Esophagus squamous epithelium (tissue), 5 donors: ENCODE data around the gene CARMIL3. TPM values are rescaled to one million over a fixed set of nuclear protein-coding genes. Genes with fewer than 3 reads are reported as not detected.

Experiments
- DNase-seq: peaks from one replicate; lab custom pipeline; 2025; lab: John Stamatoyannopoulos, UW
- H3K27ac ChIP-seq, 4 donors: fragments of 200-600 bp; sonication (generic); one replicate each; pipeline ENCODE4 v1.5.1; 2016 to 2019; ENCODE audit warnings: mild to moderate bottlenecking in 1 of 4
- H3K27me3 ChIP-seq, 4 donors: fragments of 200-600 bp; sonication (generic); 1 replicate in 3 of 4; 2 replicates in 1 of 4; pipeline versions ENCODE4 v1.5.1 to v1.6.0; 2017 to 2021; ENCODE audit warnings: antibody characterized with exemption in 1 of 4
- H3K36me3 ChIP-seq, 3 donors: fragments of 200-600 bp; sonication (generic); one replicate each; pipeline ENCODE4 v1.5.1; 2016 to 2019
- H3K4me1 ChIP-seq, 3 donors: fragments of 200-600 bp; sonication (generic); one replicate each; pipeline ENCODE4 v1.5.1; 2017 to 2019
- H3K4me3 ChIP-seq, 4 donors: fragments of 200-600 bp; sonication (generic); 1 replicate in 3 of 4; 2 replicates in 1 of 4; pipeline ENCODE4 v1.5.1; 2016 to 2019; ENCODE audit warnings: mild to moderate bottlenecking in 2 of 4, moderate library complexity in 1 of 4
- H3K9me3 ChIP-seq, 3 donors: fragments of 200-600 bp; sonication (generic); one replicate each; pipeline ENCODE4 v1.5.1; 2016 to 2019
- POLR2A ChIP-seq, 4 donors: fragments of 450-650 bp; IDR thresholded peaks; one replicate each; pipeline ENCODE4 v1.6.1; 2017; ENCODE audit warnings: antibody characterized with exemption in 4 of 4, mild to moderate bottlenecking in 4 of 4, moderate library complexity in 3 of 4
- WGBS, 2 donors: methylation state at CpG; one replicate each; pipeline ENCODE4 v1.1.5; 2018; 5-methylcytosine and 5-hydroxymethylcytosine counted together
- intact Hi-C: fragments of 100-400 bp; cut with DNase I; formaldehyde crosslinking; loops from one replicate; pipeline ENCODE4 v1.15.0; 2022
- total RNA-seq, 4 donors: library from RNA; depleted of rRNA; stranded (reverse); fragments of >200 nt; gene quantifications; one replicate each; pipeline ENCODE4 v1.1.0, GENCODE V29; 2016
- TF ChIP-seq, protein P1 (sequence below), 6 experiments: fragments of 450-650 bp in 4 of 6; fragments of 200-600 bp in 2 of 6; sonication (generic) in 2 of 6; IDR thresholded peaks; one replicate each; pipeline ENCODE4 v1.5.1; 2016 to 2019; ENCODE audit warnings: antibody characterized with exemption in 6 of 6, mild to moderate bottlenecking in 4 of 6, moderate library complexity in 4 of 6
- donor health status: DM: yes; HTN: yes; CAD: no.

CARMIL3 gene
- total RNA-seq, 4 donors from 2014 or later: 0.38 to 1.2 (median 0.86) TPM

DNA sequence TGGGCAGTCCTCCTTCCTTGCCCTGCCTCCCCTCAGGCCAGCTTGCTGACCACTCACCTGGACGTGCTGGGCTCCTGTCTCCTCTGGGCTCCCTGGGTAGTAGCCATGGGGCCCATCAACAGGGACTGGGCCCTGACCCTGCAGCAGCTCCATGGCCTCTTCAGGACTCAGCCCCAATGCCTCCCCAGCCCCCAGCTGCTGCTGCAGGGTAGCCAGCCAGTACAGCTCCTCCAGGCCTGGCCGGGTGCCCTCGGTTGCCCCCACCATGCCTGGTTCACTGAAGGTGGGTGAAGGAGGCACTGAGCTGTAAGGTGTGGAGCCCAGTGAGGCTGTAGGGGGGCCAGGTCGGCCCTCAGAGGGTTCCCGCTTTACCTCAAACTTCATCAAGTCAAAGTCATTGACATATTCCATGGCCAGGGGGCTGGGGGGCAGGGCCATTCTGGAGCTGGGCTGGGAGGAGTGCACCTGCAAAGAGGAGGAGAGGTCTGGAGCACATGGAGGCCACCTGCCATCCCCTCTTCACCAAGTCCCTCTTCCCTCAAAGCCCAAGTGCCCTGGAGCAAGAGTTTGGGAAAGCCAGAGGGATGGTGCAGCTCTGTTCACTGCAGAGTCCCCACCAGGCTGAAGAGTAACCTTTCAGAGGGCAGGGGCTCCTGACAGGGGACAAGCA is 30.7 kb downstream of the CARMIL3 start:
- Histone ChIP-seq H3K27ac (no peak overlapping the region), H3K4me1 (peaks cover 0 to 21% (median 10%) of the 10 kb centered on the region in 3 donors), H3K4me3 (no peak overlapping the region), H3K9me3 (no peaks in the 10 kb centered on the region), H3K27me3 (no peaks in the 10 kb centered on the region), H3K36me3 (no peaks in the 10 kb centered on the region)
- TF ChIP-seq, protein P1, sequence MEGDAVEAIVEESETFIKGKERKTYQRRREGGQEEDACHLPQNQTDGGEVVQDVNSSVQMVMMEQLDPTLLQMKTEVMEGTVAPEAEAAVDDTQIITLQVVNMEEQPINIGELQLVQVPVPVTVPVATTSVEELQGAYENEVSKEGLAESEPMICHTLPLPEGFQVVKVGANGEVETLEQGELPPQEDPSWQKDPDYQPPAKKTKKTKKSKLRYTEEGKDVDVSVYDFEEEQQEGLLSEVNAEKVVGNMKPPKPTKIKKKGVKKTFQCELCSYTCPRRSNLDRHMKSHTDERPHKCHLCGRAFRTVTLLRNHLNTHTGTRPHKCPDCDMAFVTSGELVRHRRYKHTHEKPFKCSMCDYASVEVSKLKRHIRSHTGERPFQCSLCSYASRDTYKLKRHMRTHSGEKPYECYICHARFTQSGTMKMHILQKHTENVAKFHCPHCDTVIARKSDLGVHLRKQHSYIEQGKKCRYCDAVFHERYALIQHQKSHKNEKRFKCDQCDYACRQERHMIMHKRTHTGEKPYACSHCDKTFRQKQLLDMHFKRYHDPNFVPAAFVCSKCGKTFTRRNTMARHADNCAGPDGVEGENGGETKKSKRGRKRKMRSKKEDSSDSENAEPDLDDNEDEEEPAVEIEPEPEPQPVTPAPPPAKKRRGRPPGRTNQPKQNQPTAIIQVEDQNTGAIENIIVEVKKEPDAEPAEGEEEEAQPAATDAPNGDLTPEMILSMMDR (IDR thresholded peaks at IDR 0.05): no peak
- no peak for TF ChIP-seq POLR2A (IDR thresholded peaks at IDR 0.05)
- DNase-seq: no peak
- WGBS, 2 donors: 78 to 89% methylated on average over 1 of the region's 5 CpGs
- intact Hi-C loops: no loop called here

DNA sequence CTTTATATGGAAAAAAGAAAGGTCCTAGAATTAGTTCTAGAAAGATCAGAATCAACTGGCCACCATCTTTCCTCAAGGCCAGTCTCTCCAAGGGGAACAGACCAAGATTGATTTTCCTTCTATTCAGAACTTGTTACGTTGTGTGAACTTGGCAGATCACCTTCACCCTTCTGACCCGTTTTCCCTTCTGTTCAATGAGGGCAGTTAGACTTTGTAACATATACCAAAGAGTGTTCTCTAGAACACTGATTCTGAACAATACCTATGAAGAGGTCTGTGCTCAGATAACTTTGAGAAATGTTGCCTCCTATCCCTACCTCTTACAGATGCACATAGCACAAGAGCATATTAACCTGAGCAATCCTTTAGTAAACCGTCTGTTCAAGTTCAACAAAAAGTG is 31.7 kb downstream of the CARMIL3 start:
- H3K27ac ChIP-seq: no peak overlapping the region
- no peaks in the 10 kb centered on the region for H3K36me3 ChIP-seq
- TF ChIP-seq, protein P1 (IDR thresholded peaks at IDR 0.05): no peak
- TF ChIP-seq POLR2A (IDR thresholded peaks at IDR 0.05): no peak
- peaks cover 0 to 21% (median 10%) of the 10 kb centered on the region in 3 donors for H3K4me1 ChIP-seq
- intact Hi-C loops: no loop called here
- no peak overlapping the region for H3K4me3 ChIP-seq
- 78 to 90% methylated on average over 3 of the region's 3 CpGs for whole genome bisulfite sequencing, 2 donors
- no peak for DNase-seq
- no peaks in the 10 kb centered on the region for H3K27me3 ChIP-seq
- no peaks in the 10 kb centered on the region for H3K9me3 ChIP-seq

- H3K36me3 ChIP-seq: no peaks in the 10 kb centered on the region
- TF ChIP-seq, protein P1 (IDR thresholded peaks at IDR 0.05): no peak
- TF ChIP-seq POLR2A (IDR thresholded peaks at IDR 0.05): no peak
- WGBS, 2 donors: 89 to 91% methylated on average over 2 of the region's 2 CpGs
- peaks cover 0 to 21% (median 10%) of the 10 kb centered on the region in 3 donors for H3K4me1 ChIP-seq
- no peaks in the 10 kb centered on the region for H3K9me3 ChIP-seq
- H3K27me3 ChIP-seq: no peaks in the 10 kb centered on the region
- intact Hi-C loops: no loop called here
- DNase-seq: no peak
- no peak overlapping the region for H3K27ac ChIP-seq
- H3K4me3 ChIP-seq: no peak overlapping the region
Measured at GRCh38 chr14:24084440-24084839, 32.6 kb downstream of the CARMIL3 start.

GRCh38 chr14:24085215-24085614 is 33.4 kb downstream of the CARMIL3 start:
- intact Hi-C loops: no loop called here
- 94 to 95% methylated on average over 3 of the region's 3 CpGs for WGBS, 2 donors

More at GRCh38 chr14:24085215-24085614, 33.4 kb downstream of the CARMIL3 start:
- DNase-seq: no peak
- no peak overlapping the region for H3K4me3 ChIP-seq
- H3K36me3 ChIP-seq: no peaks in the 10 kb centered on the region
- H3K27ac ChIP-seq: no peak overlapping the region
- no peak for TF ChIP-seq POLR2A (IDR thresholded peaks at IDR 0.05)
- TF ChIP-seq, protein P1 (IDR thresholded peaks at IDR 0.05): no peak
- H3K9me3 ChIP-seq: no peaks in the 10 kb centered on the region
- peaks cover 0 to 18% (median 10%) of the 10 kb centered on the region in 3 donors for H3K4me1 ChIP-seq
- no peaks in the 10 kb centered on the region for H3K27me3 ChIP-seq
